HCT116 (cell line): ENCODE data around the gene AFAP1. TPM values are rescaled to one million over a fixed set of nuclear protein-coding genes. Genes with fewer than 3 reads are reported as not detected.

Source experiments
- ATAC-seq: fragments of 200-7000 bp; cut with Tn5 transposase; 2 replicates; pipeline ENCODE4 v1.9.1; 2020; ENCODE audit warnings: mild to moderate bottlenecking, moderate library complexity
- BruUV-seq: library from RNA; stranded (reverse); fragments of 400-500 nt; replicated peaks from 2 replicates; lab custom pipeline; 2021; lab: Mats Ljungman, UMichigan
- CTCF ChIA-PET: fragments of 300-600 bp; sonication (Branson Sonifier 250); formaldehyde crosslinking; loops from one replicate; lab custom pipeline; 2021; ENCODE audit warnings: antibody characterized with exemption; lab: Charles Lee
- POLR2A ChIA-PET: fragments of 300-600, 350-600 bp; sonication (Branson Sonifier 250); formaldehyde crosslinking; loops from one replicate; lab custom pipeline; 2021; ENCODE audit warnings: antibody characterized with exemption; lab: Charles Lee
- RAD21 ChIA-PET, 2 experiments: fragments of 300-600 bp; sonication (Branson Sonifier 250); formaldehyde crosslinking; loops; one replicate each; lab custom pipeline; 2023; ENCODE audit warnings: low total read pairs in 2 of 2; ENCODE audit not compliant: uncharacterized antibody in 2 of 2, unreplicated experiment in 2 of 2, low non-redundant PET in 1 of 2; lab: Charles Lee
- DNase-seq: peaks from one replicate; pipeline ENCODE4 v3.0.0-alpha.2; 2010; ENCODE audit warnings: low read depth, low spot score
- H2AFZ ChIP-seq: fragments of 200-600 bp; shearing (Covaris generic), sonication (generic); 2 replicates; pipeline ENCODE4 v1.6.1; 2017; ENCODE audit warnings: low read depth, mixed run types, mixed read lengths, antibody characterized with exemption, low read length; ENCODE audit not compliant: poor library complexity, severe bottlenecking
- H3K27ac ChIP-seq: 2 replicates; pipeline ENCODE4 v1.5.1; 2012; ENCODE audit warnings: low read depth, low read length
- H3K27me3 ChIP-seq: fragments of 200-600 bp; sonication (generic); 2 replicates; pipeline ENCODE4 v1.6.1; 2016; ENCODE audit warnings: mixed run types, low read length, mixed read lengths; ENCODE audit not compliant: insufficient read depth
- H3K36me3 ChIP-seq, 2 experiments: fragments of 200-500 bp in 1 of 2; fragments of 200-600 bp in 1 of 2; sonication (Bioruptor generic) in 1 of 2; sonication (generic) in 1 of 2; 2 replicates each; pipeline versions ENCODE4 v1.5.1 to v1.6.1; 2014 to 2016; ENCODE audit warnings: low read length in 2 of 2, inconsistent platforms in 1 of 2, mixed read lengths in 1 of 2, mixed run types in 1 of 2; ENCODE audit not compliant: insufficient read depth in 2 of 2, control insufficient read depth in 1 of 2
- H3K4me1 ChIP-seq, 2 experiments: fragments of 200-600 bp in 1 of 2; sonication (generic) in 1 of 2; 2 replicates each; pipeline versions ENCODE4 v1.5.1 to v1.6.1; 2012 to 2017; ENCODE audit warnings: low read length in 2 of 2, inconsistent platforms in 1 of 2, mild to moderate bottlenecking in 1 of 2, mixed read lengths in 1 of 2, mixed run types in 1 of 2, moderate library complexity in 1 of 2; ENCODE audit not compliant: insufficient read depth in 2 of 2, control insufficient read depth in 1 of 2
- H3K4me2 ChIP-seq: fragments of 200-600 bp; sonication (generic); 2 replicates; pipeline ENCODE4 v1.6.1; 2017; ENCODE audit warnings: mixed run types, low read length, mixed read lengths
- H3K4me3 ChIP-seq, 2 experiments: fragments of 200-600 bp in 1 of 2; sonication (generic) in 1 of 2; replicated peaks in 1 of 2; 2 replicates each; pipeline ENCODE4 v1.5.1; 2011 to 2016; ENCODE audit warnings: low read length in 2 of 2, control low read depth in 1 of 2, low read depth in 1 of 2, mild to moderate bottlenecking in 1 of 2, mixed read lengths in 1 of 2, mixed run types in 1 of 2
- H3K79me2 ChIP-seq: fragments of 200-600 bp; sonication (generic); 2 replicates; pipeline ENCODE4 v1.6.1; 2017; ENCODE audit warnings: mild to moderate bottlenecking, mixed run types, low read length, moderate library complexity, mixed read lengths; ENCODE audit not compliant: insufficient read depth
- H3K9ac ChIP-seq: fragments of 200-600 bp; sonication (generic); 2 replicates; pipeline ENCODE4 v1.6.1; 2016; ENCODE audit warnings: low read length, mixed read lengths
- H3K9me2 ChIP-seq: fragments of 200-600 bp; sonication (generic), shearing (Covaris generic); 2 replicates; pipeline ENCODE4 v1.6.1; 2017; ENCODE audit warnings: mixed run types, mild to moderate bottlenecking, moderate library complexity; ENCODE audit not compliant: insufficient read depth
- H3K9me3 ChIP-seq, 2 experiments: fragments of 200-500 bp in 1 of 2; fragments of 200-600 bp in 1 of 2; sonication (Bioruptor generic) in 1 of 2; sonication (generic) in 1 of 2; 2 replicates each; pipeline ENCODE4 v1.6.1; 2014 to 2017; ENCODE audit warnings: low read length in 2 of 2, mixed read lengths in 2 of 2, inconsistent platforms in 1 of 2, low read depth in 1 of 2, mild to moderate bottlenecking in 1 of 2, mixed run types in 1 of 2, moderate library complexity in 1 of 2; ENCODE audit not compliant: control insufficient read depth in 1 of 2, insufficient read depth in 1 of 2
- H4K20me1 ChIP-seq: fragments of 200-600 bp; sonication (generic), shearing (Covaris generic); 2 replicates; pipeline ENCODE4 v1.6.1; 2017; ENCODE audit warnings: mixed run types, mild to moderate bottlenecking, moderate library complexity; ENCODE audit not compliant: insufficient read depth
- CBX3 ChIP-seq: IDR thresholded peaks from 2 replicates; pipeline ENCODE4 v1.6.1; 2012; ENCODE audit warnings: low read depth
- CEBPB ChIP-seq: IDR thresholded peaks from 2 replicates; pipeline ENCODE4 v1.6.1; 2012; ENCODE audit warnings: low read depth
- EGR1 ChIP-seq: IDR thresholded peaks from 2 replicates; pipeline ENCODE4 v1.6.1; 2012; ENCODE audit warnings: low read depth
- FOSL1 ChIP-seq: IDR thresholded peaks from 2 replicates; pipeline ENCODE4 v1.6.1; 2012; ENCODE audit warnings: low read depth
- POLR2AphosphoS5 ChIP-seq: IDR thresholded peaks from 2 replicates; pipeline ENCODE4 v1.6.1; 2011; ENCODE audit warnings: mild to moderate bottlenecking, low read depth, low read length, moderate library complexity
- RAD21 ChIP-seq: IDR thresholded peaks from 2 replicates; pipeline ENCODE4 v1.6.1; 2012; ENCODE audit warnings: low read depth, mild to moderate bottlenecking
- TCF7L2 ChIP-seq: IDR thresholded peaks from 2 replicates; pipeline ENCODE4 v1.7.0; 2011; ENCODE audit warnings: borderline replicate concordance, inconsistent platforms; ENCODE audit not compliant: insufficient read depth, insufficient read length; ENCODE audit errors: extremely low read depth
- YY1 ChIP-seq: IDR thresholded peaks from 2 replicates; pipeline ENCODE4 v1.6.1; 2011; ENCODE audit warnings: low read length, low read depth, moderate library complexity, mild to moderate bottlenecking; ENCODE audit not compliant: insufficient replicate concordance; ENCODE audit errors: extremely low read depth
- ZBTB33 ChIP-seq: IDR thresholded peaks from 2 replicates; pipeline ENCODE4 v1.6.1; 2011; ENCODE audit warnings: mild to moderate bottlenecking, low read length, moderate library complexity; ENCODE audit not compliant: insufficient replicate concordance; ENCODE audit errors: extremely low read depth
- ZNF274 ChIP-seq: fragments of 200-500 bp; sonication (Bioruptor generic); IDR thresholded peaks from 2 replicates; pipeline ENCODE4 v1.6.1; 2014; ENCODE audit warnings: mild to moderate bottlenecking, low read depth, low read length, inconsistent platforms
- intact Hi-C: fragments of 100-400 bp; cut with micrococcal nuclease; formaldehyde crosslinking; loops from 2 replicates; pipeline ENCODE4 v1.10.0; 2022
- total RNA-seq: library from RNA; stranded (reverse); gene quantifications from one replicate; pipeline ENCODE4 v1.2.1, GENCODE V29; 2021; ENCODE audit not compliant: unreplicated experiment
- TF ChIP-seq, protein P1 (sequence below), 3 experiments: fragments of 200-600 bp in 1 of 3; sonication (generic) in 1 of 3; IDR thresholded peaks in 2 of 3; conservative IDR thresholded peaks in 1 of 3; 2 replicates each; pipeline ENCODE4 v1.5.1; 2012 to 2017; ENCODE audit warnings: low read depth in 2 of 3, low read length in 2 of 3, antibody characterized with exemption in 1 of 3, borderline replicate concordance in 1 of 3, control low read depth in 1 of 3, mild to moderate bottlenecking in 1 of 3, mixed read lengths in 1 of 3, mixed run types in 1 of 3, moderate library complexity in 1 of 3; ENCODE audit not compliant: insufficient read depth in 1 of 3

AFAP1 gene
- total RNA-seq, 1 experiment from 2014 or later: 19.4 TPM

DNA sequence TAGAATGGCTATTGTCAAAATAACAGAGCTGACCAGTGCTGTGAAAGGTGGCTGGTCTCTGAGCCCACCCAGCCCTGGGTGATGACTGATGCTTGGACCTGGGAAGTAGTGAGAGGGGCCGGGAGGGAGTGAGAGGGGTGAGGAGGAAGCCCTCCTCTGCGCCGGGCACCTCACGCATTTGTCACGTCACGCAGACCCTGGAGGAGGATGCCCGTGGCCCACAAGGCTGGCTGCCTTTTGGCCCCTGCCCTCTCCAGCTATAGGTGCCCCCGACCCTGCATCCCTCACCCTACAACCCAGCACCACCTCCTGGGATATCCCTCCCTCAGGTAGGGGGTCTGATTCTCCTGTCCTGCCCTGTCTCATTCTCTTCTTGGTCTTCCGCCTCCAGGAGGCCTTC is 207.4 kb downstream of the AFAP1 start:
- no peaks in the 10 kb centered on the region for H3K27me3 ChIP-seq
- DNase-seq (no peak), ATAC-seq (no peak)
- H3K4me3 ChIP-seq: no peak overlapping the region
- no peak overlapping the region for H3K27ac ChIP-seq
- ChIA-PET POLR2A (no interaction called here), CTCF (no interaction called here), RAD21 (no interaction called here)
- H3K9me3 ChIP-seq: no peaks in the 10 kb centered on the region
- H3K9ac ChIP-seq: no peak overlapping the region
- H3K4me2 ChIP-seq: no peak overlapping the region
- no peaks in the 10 kb centered on the region for H3K4me1 ChIP-seq
- no peak overlapping the region for H2AFZ ChIP-seq
- intact Hi-C loops: no loop called here
- no peaks in the 10 kb centered on the region for H3K9me2 ChIP-seq
- no peak for TF ChIP-seq ZBTB33
- TF ChIP-seq RAD21: no peak
- TF ChIP-seq CBX3: no peak
- TF ChIP-seq YY1: no peak
- no peak for TF ChIP-seq TCF7L2
- no peak for TF ChIP-seq EGR1
- TF ChIP-seq, protein P1, sequence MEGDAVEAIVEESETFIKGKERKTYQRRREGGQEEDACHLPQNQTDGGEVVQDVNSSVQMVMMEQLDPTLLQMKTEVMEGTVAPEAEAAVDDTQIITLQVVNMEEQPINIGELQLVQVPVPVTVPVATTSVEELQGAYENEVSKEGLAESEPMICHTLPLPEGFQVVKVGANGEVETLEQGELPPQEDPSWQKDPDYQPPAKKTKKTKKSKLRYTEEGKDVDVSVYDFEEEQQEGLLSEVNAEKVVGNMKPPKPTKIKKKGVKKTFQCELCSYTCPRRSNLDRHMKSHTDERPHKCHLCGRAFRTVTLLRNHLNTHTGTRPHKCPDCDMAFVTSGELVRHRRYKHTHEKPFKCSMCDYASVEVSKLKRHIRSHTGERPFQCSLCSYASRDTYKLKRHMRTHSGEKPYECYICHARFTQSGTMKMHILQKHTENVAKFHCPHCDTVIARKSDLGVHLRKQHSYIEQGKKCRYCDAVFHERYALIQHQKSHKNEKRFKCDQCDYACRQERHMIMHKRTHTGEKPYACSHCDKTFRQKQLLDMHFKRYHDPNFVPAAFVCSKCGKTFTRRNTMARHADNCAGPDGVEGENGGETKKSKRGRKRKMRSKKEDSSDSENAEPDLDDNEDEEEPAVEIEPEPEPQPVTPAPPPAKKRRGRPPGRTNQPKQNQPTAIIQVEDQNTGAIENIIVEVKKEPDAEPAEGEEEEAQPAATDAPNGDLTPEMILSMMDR (IDR thresholded peaks at IDR 0.05 in 2 of 3, conservative IDR thresholded peaks at IDR 0.05 in 1 of 3; ENCODE audit: borderline replicate concordance in 1 of 3, insufficient read depth in 1 of 3, low read depth in 2 of 3, low read length in 2 of 3): no peak
- no peak for TF ChIP-seq CEBPB
- no peak for TF ChIP-seq FOSL1
- TF ChIP-seq POLR2AphosphoS5: no peak
- no peak for TF ChIP-seq ZNF274
- no peaks in the 10 kb centered on the region for H4K20me1 ChIP-seq
- H3K36me3 ChIP-seq: no peaks in the 10 kb centered on the region
- no TSS peak for BruUV-seq
- H3K79me2 ChIP-seq: no peaks in the 10 kb centered on the region
